B cell (primary cell): ENCODE measurements around the gene CDH16. TPM values are rescaled to one million over a fixed set of nuclear protein-coding genes. Genes with fewer than 3 reads are reported as not detected.

Experiments used
- ATAC-seq: fragments of 200-7000 bp; cut with Tn5 transposase; one replicate; pipeline ENCODE4 v1.10.0; 2021; ENCODE audit warnings: low read depth, mild to moderate bottlenecking, moderate number of reproducible peaks, moderate library complexity
- CTCF ChIA-PET: fragments of 350-600 bp; sonication (Branson Sonifier 250); formaldehyde crosslinking; loops from one replicate; lab custom pipeline; 2021; ENCODE audit warnings: antibody characterized with exemption, inconsistent platforms; lab: Charles Lee
- POLR2A ChIA-PET: fragments of 350-600 bp; sonication (Branson Sonifier 250); formaldehyde crosslinking; loops from one replicate; lab custom pipeline; 2021; ENCODE audit warnings: antibody characterized with exemption; lab: Charles Lee
- DNase-seq: peaks from one replicate; pipeline ENCODE4 v3.0.0; 2013
- H2AFZ ChIP-seq: 2 replicates; pipeline ENCODE4 v1.6.1; 2012; ENCODE audit warnings: mild to moderate bottlenecking, low read depth, low read length; ENCODE audit not compliant: insufficient read depth, poor library complexity, severe bottlenecking
- H3K27ac ChIP-seq, 2 donors: 1 replicate in 1 of 2; 2 replicates in 1 of 2; pipeline ENCODE4 v1.5.1; 2012 to 2013; ENCODE audit warnings: low read length in 2 of 2, mild to moderate bottlenecking in 2 of 2, moderate library complexity in 1 of 2
- H3K27me3 ChIP-seq, 4 experiments: fragments of 200-600 bp in 1 of 4; sonication (generic) in 1 of 4; replicated peaks in 1 of 4; 1 replicate in 2 of 4; 2 replicates in 2 of 4; pipeline versions ENCODE4 v1.6.1 to v1.7.0; 2013 to 2016; ENCODE audit warnings: low read length in 3 of 4, mild to moderate bottlenecking in 2 of 4, mixed read lengths in 1 of 4, moderate library complexity in 1 of 4; ENCODE audit not compliant: insufficient read depth in 4 of 4, control insufficient read depth in 3 of 4; ENCODE audit errors: control extremely low read depth in 1 of 4
- H3K36me3 ChIP-seq, 2 experiments: replicated peaks in 1 of 2; 1 replicate in 1 of 2; 2 replicates in 1 of 2; pipeline versions ENCODE4 v1.6.1 to v1.7.1; 2013; ENCODE audit warnings: low read length in 1 of 2; ENCODE audit not compliant: insufficient read depth in 2 of 2, control insufficient read depth in 1 of 2; ENCODE audit errors: control extremely low read depth in 1 of 2, extremely low read depth in 1 of 2
- H3K4me1 ChIP-seq, 2 donors: fragments of 200-600 bp in 1 of 2; sonication (generic) in 1 of 2; 1 replicate in 1 of 2; 2 replicates in 1 of 2; pipeline versions ENCODE4 v1.5.1 to v1.6.1; 2013 to 2017; ENCODE audit warnings: low read length in 2 of 2; ENCODE audit not compliant: control insufficient read depth in 2 of 2, insufficient read depth in 2 of 2
- H3K4me2 ChIP-seq: replicated peaks from 2 replicates; pipeline ENCODE3; 2012; ENCODE audit warnings: mild to moderate bottlenecking, low read depth, low read length; ENCODE audit not compliant: poor library complexity, severe bottlenecking
- H3K4me3 ChIP-seq, 5 experiments: fragments of 200-600 bp in 1 of 5; sonication (generic) in 1 of 5; 1 replicate in 3 of 5; 2 replicates in 2 of 5; pipeline versions ENCODE4 v1.5.1 to v1.7.0; 2011 to 2016; ENCODE audit warnings: low read length in 4 of 5, mild to moderate bottlenecking in 4 of 5, low read depth in 2 of 5, control low read depth in 1 of 5, moderate library complexity in 1 of 5; ENCODE audit not compliant: insufficient read depth in 1 of 5; ENCODE audit errors: control extremely low read depth in 1 of 5, extremely low read depth in 1 of 5
- H3K79me2 ChIP-seq: fragments of 200-600 bp; sonication (generic); one replicate; pipeline ENCODE4 v1.6.0; 2016; ENCODE audit warnings: low read length; ENCODE audit not compliant: control insufficient read depth, insufficient read depth
- H3K9ac ChIP-seq: fragments of 200-600 bp; sonication (generic); 2 replicates; pipeline ENCODE4 v1.6.1; 2017; ENCODE audit warnings: mild to moderate bottlenecking, low read length, moderate library complexity
- H3K9me3 ChIP-seq, 3 donors: one replicate each; pipeline versions ENCODE4 v1.6.1 to v1.7.1; 2013; ENCODE audit warnings: low read length in 2 of 3; ENCODE audit not compliant: control insufficient read depth in 2 of 3, insufficient read depth in 1 of 3; ENCODE audit errors: control extremely low read depth in 1 of 3
- H4K20me1 ChIP-seq: 2 replicates; pipeline ENCODE4 v1.6.0; 2012; ENCODE audit warnings: mild to moderate bottlenecking, low read length; ENCODE audit not compliant: insufficient read depth, control insufficient read depth, poor library complexity, severe bottlenecking
- H3K27ac Mint-ChIP-seq: one replicate; pipeline ENCODE4 v1.8.0; 2021; ENCODE audit warnings: mixed read lengths
- H3K27me3 Mint-ChIP-seq: one replicate; pipeline ENCODE4 v1.8.0; 2021; ENCODE audit warnings: mixed read lengths
- H3K4me1 Mint-ChIP-seq: one replicate; pipeline ENCODE4 v1.8.0; 2021; ENCODE audit warnings: mixed read lengths
- H3K4me3 Mint-ChIP-seq: one replicate; pipeline ENCODE4 v1.8.0; 2021; ENCODE audit warnings: mixed read lengths
- H3K9me3 Mint-ChIP-seq: one replicate; pipeline ENCODE4 v1.8.0; 2022; ENCODE audit warnings: mixed read lengths; ENCODE audit not compliant: insufficient read depth
- EZH2 ChIP-seq: IDR thresholded peaks from 2 replicates; pipeline ENCODE4 v1.6.1; 2012; ENCODE audit warnings: borderline replicate concordance, low read depth, mild to moderate bottlenecking, moderate library complexity, low read length; ENCODE audit not compliant: insufficient read depth, poor library complexity, severe bottlenecking
- WGBS: methylation state at CpG from one replicate; pipeline ENCODE4 v1.1.5; 2013; ENCODE audit warnings: missing lambda C conversion rate; ENCODE audit not compliant: insufficient coverage; 5-methylcytosine and 5-hydroxymethylcytosine counted together
- intact Hi-C: fragments of 100-400 bp; cut with micrococcal nuclease; formaldehyde crosslinking; loops from one replicate; pipeline ENCODE4 v1.10.0; 2022
- polyA plus RNA-seq: library from polyadenylated mRNA; depleted of rRNA; stranded (reverse); fragments of >200 nt; gene quantifications from 2 replicates; pipeline ENCODE4 v1.2.3, GENCODE V29; 2012
- total RNA-seq, 2 donors: library from RNA; stranded (reverse); fragments of 120-200 nt in 1 of 2; gene quantifications; 1 replicate in 1 of 2; 2 replicates in 1 of 2; pipeline versions ENCODE4 v1.2.3 to v1.2.4, GENCODE V29; 2013 to 2022
- TF ChIP-seq, protein P1 (sequence below): fragments of 200-600 bp; IDR thresholded peaks from one replicate; pipeline ENCODE4 v1.8.0; 2022; ENCODE audit warnings: antibody characterized with exemption, mild to moderate bottlenecking

The CDH16 gene
- total and polyA plus RNA-seq, 2 donors (not counting 1 experiment from before 2014, with no cell fraction given), result not detected

DNA sequence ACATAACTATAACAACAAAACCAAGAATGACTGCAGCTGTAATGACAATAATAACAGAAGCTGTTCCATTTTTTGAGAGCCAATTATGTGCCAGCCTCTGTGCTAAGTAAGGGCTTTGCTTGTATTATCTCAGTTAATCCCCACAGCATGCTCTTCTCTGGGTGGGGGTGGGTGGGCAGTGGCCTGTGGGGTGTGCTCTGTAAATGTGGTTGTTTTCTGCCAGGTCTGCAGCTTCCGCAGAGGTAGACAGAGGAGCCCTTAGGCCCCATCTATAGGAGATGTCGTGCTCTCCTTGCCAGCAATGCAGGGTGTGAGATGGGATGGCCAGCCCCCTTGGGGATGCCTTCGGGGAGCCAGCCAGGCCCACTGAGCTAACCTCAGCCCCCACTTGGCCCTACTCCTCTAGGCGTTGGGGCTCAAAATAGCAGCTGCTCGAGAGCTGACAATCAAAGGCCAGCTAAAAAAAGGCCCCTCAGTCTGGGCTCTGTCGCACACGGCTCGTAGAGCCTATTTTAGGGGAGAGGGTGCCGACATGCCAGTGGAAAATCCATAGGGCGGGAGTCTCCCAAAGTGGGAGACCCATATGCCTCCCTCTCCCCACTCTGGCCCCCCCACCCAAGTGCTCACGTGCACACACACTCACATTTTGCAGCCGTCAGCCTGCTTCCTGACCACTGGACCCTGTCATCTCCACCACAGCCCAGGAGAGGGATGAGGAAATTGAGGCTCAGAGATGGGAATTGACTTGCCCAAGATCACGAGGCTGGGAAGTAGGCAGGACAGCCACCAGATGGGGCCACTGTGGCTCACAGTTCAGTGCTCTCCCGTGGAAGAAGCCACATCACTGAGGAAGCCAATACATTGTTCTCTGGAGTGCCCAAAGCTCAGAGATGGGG lies 15.8 kb downstream of the CDH16 start:
- intact Hi-C loops, result no loop called here
- Mint-ChIP-seq H3K4me1 (no peaks in the 10 kb centered on the region), H3K27ac (no peak overlapping the region), H3K4me3 (no peak overlapping the region), H3K9me3 (no peaks in the 10 kb centered on the region), H3K27me3 (no peaks in the 10 kb centered on the region)
- Histone ChIP-seq H3K4me2 (no peak overlapping the region), H3K9me3 (no peaks in the 10 kb centered on the region), H3K9ac (no peak overlapping the region), H3K79me2 (no peaks in the 10 kb centered on the region), H3K36me3 (no peaks in the 10 kb centered on the region), H2AFZ (no peak overlapping the region), H3K4me3 (no peak overlapping the region), H3K27me3 (peaks cover 0 to 3% (median 0%) of the 10 kb centered on the region in 4 experiments), H3K4me1 (no peaks in the 10 kb centered on the region), H4K20me1 (no peaks in the 10 kb centered on the region), H3K27ac (no peak overlapping the region)
- ATAC-seq (no peak), DNase-seq (no peak)
- WGBS, result 55% methylated on average over 11 of the region's 14 CpGs
- TF ChIP-seq EZH2, result no peak
- TF ChIP-seq, protein P1, sequence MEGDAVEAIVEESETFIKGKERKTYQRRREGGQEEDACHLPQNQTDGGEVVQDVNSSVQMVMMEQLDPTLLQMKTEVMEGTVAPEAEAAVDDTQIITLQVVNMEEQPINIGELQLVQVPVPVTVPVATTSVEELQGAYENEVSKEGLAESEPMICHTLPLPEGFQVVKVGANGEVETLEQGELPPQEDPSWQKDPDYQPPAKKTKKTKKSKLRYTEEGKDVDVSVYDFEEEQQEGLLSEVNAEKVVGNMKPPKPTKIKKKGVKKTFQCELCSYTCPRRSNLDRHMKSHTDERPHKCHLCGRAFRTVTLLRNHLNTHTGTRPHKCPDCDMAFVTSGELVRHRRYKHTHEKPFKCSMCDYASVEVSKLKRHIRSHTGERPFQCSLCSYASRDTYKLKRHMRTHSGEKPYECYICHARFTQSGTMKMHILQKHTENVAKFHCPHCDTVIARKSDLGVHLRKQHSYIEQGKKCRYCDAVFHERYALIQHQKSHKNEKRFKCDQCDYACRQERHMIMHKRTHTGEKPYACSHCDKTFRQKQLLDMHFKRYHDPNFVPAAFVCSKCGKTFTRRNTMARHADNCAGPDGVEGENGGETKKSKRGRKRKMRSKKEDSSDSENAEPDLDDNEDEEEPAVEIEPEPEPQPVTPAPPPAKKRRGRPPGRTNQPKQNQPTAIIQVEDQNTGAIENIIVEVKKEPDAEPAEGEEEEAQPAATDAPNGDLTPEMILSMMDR, result no peak
- CTCF ChIA-PET, result interaction anchor here (0.7 kb wide), 1 partner anchor 35 kb away, joined by 3 read pairs; no protein-coding TSS in a partner anchor
- POLR2A ChIA-PET, result no interaction called here

DNA sequence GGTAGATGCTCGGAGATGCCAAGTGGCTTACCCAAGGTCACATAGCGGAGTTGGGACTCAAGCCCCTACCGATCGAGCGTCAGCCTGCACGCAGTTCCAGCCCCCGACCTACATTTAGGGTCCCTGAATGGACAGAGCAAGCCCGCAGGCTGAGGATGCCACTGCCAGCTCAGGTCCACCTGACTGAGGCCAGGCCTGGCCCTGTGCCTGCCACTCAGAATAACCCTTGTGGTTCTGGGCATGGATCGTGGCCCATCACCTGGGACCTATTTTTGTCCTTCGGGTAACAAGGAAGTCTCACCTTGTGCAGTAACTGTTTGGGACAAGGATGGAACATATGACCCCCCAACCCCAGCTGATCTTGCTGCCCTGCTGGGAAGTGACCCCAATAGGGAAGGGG lies 17.1 kb downstream of the CDH16 start:
- TF ChIP-seq, protein P1, result no peak
- no peak for TF ChIP-seq EZH2
- CTCF ChIA-PET, result interaction anchor here (0.9 kb wide), 1 partner anchor 35 kb away, joined by 3 read pairs; no protein-coding TSS in a partner anchor
- intact Hi-C loops, result no loop called here

More for the DNA sequence above, 17.1 kb downstream of the CDH16 start:
- WGBS, result 96% methylated on average over 9 of the region's 10 CpGs
- Mint-ChIP-seq H3K4me3 (no peak overlapping the region), H3K9me3 (no peaks in the 10 kb centered on the region), H3K27me3 (no peaks in the 10 kb centered on the region), H3K27ac (no peak overlapping the region), H3K4me1 (no peaks in the 10 kb centered on the region)
- ATAC-seq (no peak), DNase-seq (no peak)
- peaks cover 0 to 3% (median 0%) of the 10 kb centered on the region in 4 experiments for H3K27me3 ChIP-seq
- H3K4me2 ChIP-seq, result no peak overlapping the region
- H2AFZ ChIP-seq, result no peak overlapping the region
- H3K9ac ChIP-seq, result no peak overlapping the region
- H3K9me3 ChIP-seq, result no peaks in the 10 kb centered on the region
- H3K36me3 ChIP-seq, result no peaks in the 10 kb centered on the region
- no peaks in the 10 kb centered on the region for H3K4me1 ChIP-seq
- POLR2A ChIA-PET, result no interaction called here
- no peaks in the 10 kb centered on the region for H3K79me2 ChIP-seq
- H3K4me3 ChIP-seq, result no peak overlapping the region
- H3K27ac ChIP-seq, result no peak overlapping the region
- H4K20me1 ChIP-seq, result no peaks in the 10 kb centered on the region
